HEK293 (cell line): ENCODE data around the gene SYS1.

Source experiments
- ATF2 ChIP-seq: fragments of 450-650 bp; formaldehyde crosslinking; IDR thresholded peaks from 2 replicates; pipeline ENCODE4 v1.5.1; 2016; ENCODE audit warnings: missing biosample characterization, missing genetic modification characterization, low read depth
- HOXA7 ChIP-seq: sonication (generic); formaldehyde crosslinking; IDR thresholded peaks from 2 replicates; pipeline ENCODE4 v1.8.1; 2022; ENCODE audit warnings: missing genetic modification reagents, borderline replicate concordance
- MYNN ChIP-seq: fragments of 450-650 bp; formaldehyde crosslinking; IDR thresholded peaks from 2 replicates; pipeline ENCODE4 v1.5.1; 2016; ENCODE audit warnings: missing biosample characterization, missing genetic modification characterization, borderline replicate concordance
- ZNF292 ChIP-seq: fragments of 450-650 bp; formaldehyde crosslinking; IDR thresholded peaks from 2 replicates; pipeline ENCODE4 v1.5.1; 2016; ENCODE audit warnings: low read depth, missing biosample characterization, missing genetic modification characterization, borderline replicate concordance
- ZNF639 ChIP-seq: fragments of 450-650 bp; formaldehyde crosslinking; IDR thresholded peaks from 2 replicates; pipeline ENCODE4 v1.5.1; 2016; ENCODE audit warnings: missing biosample characterization, missing genetic modification characterization
- ZNF677 ChIP-seq: fragments of 450-650 bp; IDR thresholded peaks from 2 replicates; pipeline ENCODE4 v1.5.0; 2018; ENCODE audit warnings: missing biosample characterization, mild to moderate bottlenecking, missing genetic modification characterization, moderate library complexity
- TF ChIP-seq, protein P1 (sequence below): fragments of 450-650 bp; formaldehyde crosslinking; IDR thresholded peaks from 2 replicates; pipeline ENCODE4 v1.5.1; 2016; ENCODE audit warnings: missing biosample characterization, missing genetic modification characterization
- TF ChIP-seq, protein P2 (sequence below): fragments of 450-650 bp; formaldehyde crosslinking; IDR thresholded peaks from 2 replicates; pipeline ENCODE4 v1.5.1; 2017; ENCODE audit warnings: missing biosample characterization, missing genetic modification characterization

DNA sequence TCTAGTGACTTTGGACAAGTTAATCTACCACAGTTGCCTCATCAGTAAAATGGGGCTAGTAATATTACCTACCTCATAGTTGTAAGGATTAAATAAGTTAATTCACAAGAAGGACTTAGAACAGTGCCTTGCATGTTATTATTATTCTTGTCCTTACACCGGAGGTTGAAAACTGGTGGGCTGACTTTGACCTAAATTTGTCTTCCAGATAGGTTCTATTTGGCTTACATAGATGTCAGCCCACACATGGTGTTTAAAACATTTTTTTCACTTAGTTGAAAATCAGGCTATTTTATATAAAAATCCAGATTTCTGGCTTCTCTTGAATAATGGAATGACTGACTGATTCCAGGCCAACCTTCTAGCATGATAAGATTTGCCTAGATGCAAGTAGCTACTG lies 3.2 kb downstream of the SYS1 start:
- TF ChIP-seq, protein P1, sequence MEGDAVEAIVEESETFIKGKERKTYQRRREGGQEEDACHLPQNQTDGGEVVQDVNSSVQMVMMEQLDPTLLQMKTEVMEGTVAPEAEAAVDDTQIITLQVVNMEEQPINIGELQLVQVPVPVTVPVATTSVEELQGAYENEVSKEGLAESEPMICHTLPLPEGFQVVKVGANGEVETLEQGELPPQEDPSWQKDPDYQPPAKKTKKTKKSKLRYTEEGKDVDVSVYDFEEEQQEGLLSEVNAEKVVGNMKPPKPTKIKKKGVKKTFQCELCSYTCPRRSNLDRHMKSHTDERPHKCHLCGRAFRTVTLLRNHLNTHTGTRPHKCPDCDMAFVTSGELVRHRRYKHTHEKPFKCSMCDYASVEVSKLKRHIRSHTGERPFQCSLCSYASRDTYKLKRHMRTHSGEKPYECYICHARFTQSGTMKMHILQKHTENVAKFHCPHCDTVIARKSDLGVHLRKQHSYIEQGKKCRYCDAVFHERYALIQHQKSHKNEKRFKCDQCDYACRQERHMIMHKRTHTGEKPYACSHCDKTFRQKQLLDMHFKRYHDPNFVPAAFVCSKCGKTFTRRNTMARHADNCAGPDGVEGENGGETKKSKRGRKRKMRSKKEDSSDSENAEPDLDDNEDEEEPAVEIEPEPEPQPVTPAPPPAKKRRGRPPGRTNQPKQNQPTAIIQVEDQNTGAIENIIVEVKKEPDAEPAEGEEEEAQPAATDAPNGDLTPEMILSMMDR (tag by site-specific recombination) = no peak
- TF ChIP-seq HOXA7 (no peak), ZNF677 (no peak), ZNF639 (tag by site-specific recombination) (no peak), ATF2 (tag by site-specific recombination) (no peak), ZNF292 (tag by site-specific recombination) (no peak), MYNN (tag by site-specific recombination) (no peak)
- TF ChIP-seq, protein P2, sequence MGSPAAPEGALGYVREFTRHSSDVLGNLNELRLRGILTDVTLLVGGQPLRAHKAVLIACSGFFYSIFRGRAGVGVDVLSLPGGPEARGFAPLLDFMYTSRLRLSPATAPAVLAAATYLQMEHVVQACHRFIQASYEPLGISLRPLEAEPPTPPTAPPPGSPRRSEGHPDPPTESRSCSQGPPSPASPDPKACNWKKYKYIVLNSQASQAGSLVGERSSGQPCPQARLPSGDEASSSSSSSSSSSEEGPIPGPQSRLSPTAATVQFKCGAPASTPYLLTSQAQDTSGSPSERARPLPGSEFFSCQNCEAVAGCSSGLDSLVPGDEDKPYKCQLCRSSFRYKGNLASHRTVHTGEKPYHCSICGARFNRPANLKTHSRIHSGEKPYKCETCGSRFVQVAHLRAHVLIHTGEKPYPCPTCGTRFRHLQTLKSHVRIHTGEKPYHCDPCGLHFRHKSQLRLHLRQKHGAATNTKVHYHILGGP (tag by site-specific recombination) = no peak
